Tibial nerve (tissue), 3 donors: ENCODE data around the gene MAGI2.

Experiments used
- POLR2A ChIP-seq, 2 donors: fragments of 450-650 bp; IDR thresholded peaks; one replicate each; pipeline ENCODE4 v1.6.1; 2017; ENCODE audit warnings: antibody characterized with exemption in 2 of 2, mild to moderate bottlenecking in 2 of 2, moderate library complexity in 2 of 2
- TF ChIP-seq, protein P1 (sequence below), 5 experiments: fragments of 200-600 bp in 3 of 5; fragments of 450-650 bp in 2 of 5; sonication (generic) in 3 of 5; IDR thresholded peaks; one replicate each; pipeline ENCODE4 v1.5.1; 2016 to 2019; ENCODE audit warnings: antibody characterized with exemption in 5 of 5, mild to moderate bottlenecking in 3 of 5, moderate library complexity in 2 of 5

DNA sequence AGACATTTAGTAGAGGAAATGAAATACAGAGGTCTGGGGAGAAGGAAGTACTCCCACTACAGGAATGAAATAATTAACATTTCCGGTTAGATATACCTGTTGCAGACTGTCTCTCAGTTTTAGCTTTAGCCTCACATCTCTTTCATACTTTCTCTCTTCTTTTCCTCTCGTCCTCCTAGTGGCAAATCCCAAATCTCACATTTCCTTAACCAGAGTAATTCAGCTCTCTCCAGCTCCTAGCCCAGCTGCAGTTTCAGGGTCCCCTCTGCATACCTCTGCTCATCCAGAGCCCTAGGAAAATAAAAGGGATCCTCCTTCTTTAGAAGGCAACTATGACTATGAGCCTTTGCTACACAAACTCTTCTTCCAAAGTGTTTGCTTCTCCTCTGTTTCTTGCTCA is 1011.7 kb downstream of the MAGI2 start:
- TF ChIP-seq, protein P1, sequence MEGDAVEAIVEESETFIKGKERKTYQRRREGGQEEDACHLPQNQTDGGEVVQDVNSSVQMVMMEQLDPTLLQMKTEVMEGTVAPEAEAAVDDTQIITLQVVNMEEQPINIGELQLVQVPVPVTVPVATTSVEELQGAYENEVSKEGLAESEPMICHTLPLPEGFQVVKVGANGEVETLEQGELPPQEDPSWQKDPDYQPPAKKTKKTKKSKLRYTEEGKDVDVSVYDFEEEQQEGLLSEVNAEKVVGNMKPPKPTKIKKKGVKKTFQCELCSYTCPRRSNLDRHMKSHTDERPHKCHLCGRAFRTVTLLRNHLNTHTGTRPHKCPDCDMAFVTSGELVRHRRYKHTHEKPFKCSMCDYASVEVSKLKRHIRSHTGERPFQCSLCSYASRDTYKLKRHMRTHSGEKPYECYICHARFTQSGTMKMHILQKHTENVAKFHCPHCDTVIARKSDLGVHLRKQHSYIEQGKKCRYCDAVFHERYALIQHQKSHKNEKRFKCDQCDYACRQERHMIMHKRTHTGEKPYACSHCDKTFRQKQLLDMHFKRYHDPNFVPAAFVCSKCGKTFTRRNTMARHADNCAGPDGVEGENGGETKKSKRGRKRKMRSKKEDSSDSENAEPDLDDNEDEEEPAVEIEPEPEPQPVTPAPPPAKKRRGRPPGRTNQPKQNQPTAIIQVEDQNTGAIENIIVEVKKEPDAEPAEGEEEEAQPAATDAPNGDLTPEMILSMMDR (IDR thresholded peaks at IDR 0.05): no peak
- TF ChIP-seq POLR2A (IDR thresholded peaks at IDR 0.05): no peak
